K562 (cell line): Measurements from ENCODE around the gene CNTN2. TPM values are rescaled to one million over a fixed set of nuclear protein-coding genes. Genes with fewer than 3 reads are reported as not detected.

Experiments
- BCL6 ChIP-seq: fragments of 250-450 bp; sonication (Bioruptor Pico); IDR thresholded peaks from 2 replicates; pipeline ENCODE4 v1.4.0; 2020
- BRF1 ChIP-seq: IDR thresholded peaks from 3 replicates; pipeline ENCODE4 v1.6.1; 2011; ENCODE audit warnings: borderline replicate concordance, mild to moderate bottlenecking; ENCODE audit not compliant: insufficient read length; ENCODE audit errors: extremely low read depth
- COPS2 ChIP-seq: fragments of 450-650 bp; conservative IDR thresholded peaks from 2 replicates; pipeline ENCODE4 v1.6.1; 2016; ENCODE audit warnings: mild to moderate bottlenecking, moderate library complexity
- FOSL1 ChIP-seq: fragments of 200-800 bp; sonication (Bioruptor generic); conservative IDR thresholded peaks from 2 replicates; pipeline ENCODE4 v1.6.1; 2016; ENCODE audit warnings: missing genetic modification characterization, missing compliant biosample characterization
- MTA1 ChIP-seq: fragments of 450-650 bp; IDR thresholded peaks from 2 replicates; pipeline ENCODE4 v1.6.1; 2017; ENCODE audit warnings: borderline replicate concordance
- ZBTB40 ChIP-seq, 2 experiments: fragments of 450-650 bp in 1 of 2; sonication (generic) in 1 of 2; formaldehyde crosslinking in 1 of 2; IDR thresholded peaks; 2 replicates each; pipeline versions ENCODE4 v1.7.1 to v1.9.0; 2016 to 2022; ENCODE audit warnings: inconsistent platforms in 1 of 2, mild to moderate bottlenecking in 1 of 2, missing genetic modification reagents in 1 of 2
- ZNF318 ChIP-seq, 2 experiments: fragments of 450-650 bp; IDR thresholded peaks; 2 replicates each; pipeline ENCODE4 v1.6.1; 2016; ENCODE audit warnings: mild to moderate bottlenecking in 2 of 2, borderline replicate concordance in 1 of 2, low read depth in 1 of 2, moderate library complexity in 1 of 2
- polyA plus RNA-seq, 8 experiments: library from polyadenylated mRNA; depleted of rRNA in 4 of 8; stranded (reverse) in 5 of 8; unstranded in 3 of 8; fragments of >200 nt; fragmentation: Nextera tagmentation in 2 of 8; fragmentation: Illumina TruSeq in 1 of 8; extraction: Ambion mirVana in 2 of 8; extraction: Trizol in 1 of 8; gene quantifications; 2 replicates each; pipeline versions ENCODE4 v1.2.1 to v1.2.3, GENCODE V29; 2011 to 2014; ENCODE audit warnings: inconsistent platforms in 1 of 8, missing spikeins in 1 of 8
- total RNA-seq, 7 experiments: library from RNA; depleted of rRNA in 6 of 7; stranded (reverse); fragments of >200 nt in 6 of 7; fragmentation: Illumina TruSeq in 2 of 7; extraction: Trizol in 2 of 7; gene quantifications; 2 replicates each; pipeline versions ENCODE4 v1.2.1 to v1.2.3, GENCODE V29; 2011 to 2021; ENCODE audit warnings: low replicate concordance in 1 of 7
- TF ChIP-seq, protein P1 (sequence below), 2 experiments: fragments of 200-800 bp in 1 of 2; sonication (Bioruptor generic) in 1 of 2; sonication (generic) in 1 of 2; formaldehyde crosslinking in 1 of 2; IDR thresholded peaks in 1 of 2; conservative IDR thresholded peaks in 1 of 2; 2 replicates each; pipeline versions ENCODE4 v1.5.0 to v1.6.1; 2016 to 2020; ENCODE audit warnings: missing compliant biosample characterization in 1 of 2, missing genetic modification characterization in 1 of 2, missing genetic modification reagents in 1 of 2

The CNTN2 gene
- total and polyA plus RNA-seq, 9 of the 15 experiments (the other 6 are each of a cell fraction or from before 2014, with no cell fraction given) = not detected

DNA sequence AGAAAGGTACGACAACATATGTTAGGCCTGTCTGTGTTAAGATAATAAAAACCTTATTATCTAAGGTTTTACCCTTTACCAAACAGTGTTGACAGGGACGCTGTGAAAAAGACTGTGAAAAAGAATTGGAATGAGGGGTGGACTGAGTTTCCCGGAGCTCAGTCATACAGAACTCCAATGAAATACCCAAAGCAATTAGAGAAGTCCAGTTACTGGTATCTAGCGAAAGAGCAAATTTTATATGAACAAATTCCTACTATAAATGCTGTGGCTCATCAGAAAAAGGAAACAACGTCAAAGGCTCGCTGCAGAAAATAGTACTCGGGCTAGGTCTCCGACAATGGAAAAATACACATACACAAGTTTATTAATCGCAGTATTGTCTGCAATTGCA is 79.5 kb downstream of the CNTN2 start (continued):
- TF ChIP-seq COPS2 (no peak), MTA1 (no peak), BRF1 (no peak), ZBTB40 (IDR thresholded peaks at IDR 0.05) (no peak), ZBTB40 (CRISPR knock-in tag; IDR thresholded peaks at IDR 0.05) (no peak), ZNF318 (IDR thresholded peaks at IDR 0.05; ENCODE audit: borderline replicate concordance in 1 of 2, low read depth in 1 of 2) (no peak), BCL6 (CRISPR knock-in tag) (no peak), FOSL1 (tag) (0 out of 2 replicates have a peak, but pooled peaks have one; percentile 24)
- TF ChIP-seq, protein P1, sequence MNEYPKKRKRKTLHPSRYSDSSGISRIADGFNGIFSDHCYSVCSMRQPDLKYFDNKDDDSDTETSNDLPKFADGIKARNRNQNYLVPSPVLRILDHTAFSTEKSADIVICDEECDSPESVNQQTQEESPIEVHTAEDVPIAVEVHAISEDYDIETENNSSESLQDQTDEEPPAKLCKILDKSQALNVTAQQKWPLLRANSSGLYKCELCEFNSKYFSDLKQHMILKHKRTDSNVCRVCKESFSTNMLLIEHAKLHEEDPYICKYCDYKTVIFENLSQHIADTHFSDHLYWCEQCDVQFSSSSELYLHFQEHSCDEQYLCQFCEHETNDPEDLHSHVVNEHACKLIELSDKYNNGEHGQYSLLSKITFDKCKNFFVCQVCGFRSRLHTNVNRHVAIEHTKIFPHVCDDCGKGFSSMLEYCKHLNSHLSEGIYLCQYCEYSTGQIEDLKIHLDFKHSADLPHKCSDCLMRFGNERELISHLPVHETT (CRISPR knock-in tag; conservative IDR thresholded peaks at IDR 0.05 in 1 of 2, IDR thresholded peaks at IDR 0.05 in 1 of 2) = 0 out of 4 replicates have a peak, but pooled peaks of 1 of the 2 experiments have one; percentile 9
